Ascending aorta (tissue), 2 donors: ENCODE results near the gene FRAS1. TPM values are rescaled to one million over a fixed set of nuclear protein-coding genes. Genes with fewer than 3 reads are reported as not detected.

Experiments used
- DNase-seq, 2 donors: peaks; one replicate each; pipeline ENCODE4 v3.0.0-alpha.2; 2019; ENCODE audit warnings: low spot score in 2 of 2
- H3K27ac ChIP-seq, 2 donors: fragments of 200-600 bp; sonication (generic); one replicate each; pipeline ENCODE4 v1.5.1; 2016 to 2017; ENCODE audit warnings: mild to moderate bottlenecking in 1 of 2
- H3K27me3 ChIP-seq: fragments of 200-600 bp; sonication (generic); one replicate; pipeline ENCODE4 v1.5.1; 2017
- H3K36me3 ChIP-seq, 2 donors: fragments of 200-600 bp; sonication (generic); one replicate each; pipeline ENCODE4 v1.5.1; 2016
- H3K4me1 ChIP-seq, 2 donors: fragments of 200-600 bp; sonication (generic); one replicate each; pipeline ENCODE4 v1.5.1; 2016 to 2017; ENCODE audit warnings: mild to moderate bottlenecking in 1 of 2
- H3K4me3 ChIP-seq, 2 donors: fragments of 200-600 bp; sonication (generic); one replicate each; pipeline ENCODE4 v1.5.1; 2016 to 2017; ENCODE audit warnings: mild to moderate bottlenecking in 1 of 2
- H3K9me3 ChIP-seq, 2 donors: fragments of 200-600 bp; sonication (generic); one replicate each; pipeline ENCODE4 v1.5.1; 2016
- CTCF ChIP-seq, 3 experiments: fragments of 200-600 bp in 2 of 3; fragments of 450-650 bp in 1 of 3; sonication (generic) in 2 of 3; IDR thresholded peaks; one replicate each; pipeline ENCODE4 v1.5.1; 2016 to 2019; ENCODE audit warnings: antibody characterized with exemption in 3 of 3, mild to moderate bottlenecking in 1 of 3, moderate library complexity in 1 of 3
- intact Hi-C: fragments of 100-400 bp; cut with DNase I; formaldehyde crosslinking; loops from one replicate; pipeline ENCODE4 v1.15.1; 2023
- total RNA-seq: library from RNA; depleted of rRNA; stranded (reverse); fragments of >200 nt; gene quantifications from one replicate; pipeline ENCODE4 v1.1.0, GENCODE V29; 2016

The FRAS1 gene
- total RNA-seq, 1 donor from 2014 or later = 0.75 TPM

GRCh38 chr4:78591404-78591803 lies 534.3 kb downstream of the FRAS1 start:
- H3K4me1 ChIP-seq = no peaks in the 10 kb centered on the region
- intact Hi-C loops = no loop called here
- no peak overlapping the region for H3K4me3 ChIP-seq

DNA sequence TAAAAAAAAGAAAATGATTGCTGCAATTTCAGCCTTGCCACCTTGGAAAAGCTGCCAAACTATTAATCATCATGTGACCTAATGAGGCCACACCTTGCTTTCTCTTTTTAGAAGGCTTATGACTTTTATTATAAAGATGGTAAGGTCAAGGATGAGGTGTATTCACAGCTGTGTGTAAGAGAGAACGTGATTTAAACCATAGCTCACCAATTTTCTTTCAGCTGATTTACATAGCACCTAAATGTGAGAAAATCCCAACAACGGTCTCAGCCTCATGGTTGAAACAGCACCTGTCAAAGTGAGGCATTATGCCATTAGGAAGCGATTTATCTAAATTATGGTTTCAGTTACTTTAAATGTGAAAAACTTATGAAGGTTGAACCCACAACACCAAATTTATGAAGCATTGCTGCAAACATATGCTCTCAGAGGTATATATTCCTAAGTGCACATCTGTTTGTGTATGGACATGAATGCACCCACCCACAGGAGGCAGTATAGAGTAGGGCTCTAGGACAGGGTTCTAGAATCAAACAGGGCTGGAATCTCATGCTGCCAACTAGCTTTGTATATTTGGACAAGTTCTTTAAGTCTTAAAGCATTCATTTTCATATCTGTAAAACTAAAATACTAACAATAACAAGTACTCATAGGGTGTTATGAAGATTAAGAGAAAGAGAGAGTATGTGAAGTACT lies 535.1 kb downstream of the FRAS1 start:
- Histone ChIP-seq H3K36me3 (no peaks in the 10 kb centered on the region), H3K27me3 (no peaks in the 10 kb centered on the region), H3K4me1 (no peaks in the 10 kb centered on the region), H3K9me3 (no peaks in the 10 kb centered on the region), H3K27ac (no peak overlapping the region), H3K4me3 (no peak overlapping the region)
- intact Hi-C loops = no loop called here
- no peak for DNase-seq
- no peak for TF ChIP-seq CTCF (IDR thresholded peaks at IDR 0.05)

More at GRCh38 chr4:78591404-78591803, 534.3 kb downstream of the FRAS1 start:
- H3K36me3 ChIP-seq = no peaks in the 10 kb centered on the region
- H3K27me3 ChIP-seq = no peaks in the 10 kb centered on the region
- no peaks in the 10 kb centered on the region for H3K9me3 ChIP-seq
- no peak for TF ChIP-seq CTCF (IDR thresholded peaks at IDR 0.05)
- H3K27ac ChIP-seq = no peak overlapping the region
- DNase-seq = no peak

Other genes starting within 250 kb of the FRAS1 start
- gene CNOT6L, start 238.0 kb upstream of the FRAS1 start, total RNA-seq = 13.1 TPM
- gene MRPL1, start 194.5 kb upstream of the FRAS1 start, total RNA-seq = 6.2 TPM